GM10847 (cell line): ENCODE data around the gene CANX.

Experiments
- POLR2A ChIP-seq: IDR thresholded peaks from 2 replicates; pipeline ENCODE4 v1.6.1; 2011; ENCODE audit not compliant: insufficient read length; ENCODE audit errors: extremely low read depth

The CANX gene

GRCh38 chr5:179768326-179769085 lies 69.7 kb downstream of the CANX start:
- no peak for TF ChIP-seq POLR2A

- no peak for TF ChIP-seq POLR2A
Observed at GRCh38 chr5:179769271-179769670, 70.5 kb downstream of the CANX start.

GRCh38 chr5:179769796-179770195 lies 71.0 kb downstream of the CANX start:
- TF ChIP-seq POLR2A, result no peak

- TF ChIP-seq POLR2A, result no peak
Observed at GRCh38 chr5:179771311-179771895, 72.6 kb downstream of the CANX start.

DNA sequence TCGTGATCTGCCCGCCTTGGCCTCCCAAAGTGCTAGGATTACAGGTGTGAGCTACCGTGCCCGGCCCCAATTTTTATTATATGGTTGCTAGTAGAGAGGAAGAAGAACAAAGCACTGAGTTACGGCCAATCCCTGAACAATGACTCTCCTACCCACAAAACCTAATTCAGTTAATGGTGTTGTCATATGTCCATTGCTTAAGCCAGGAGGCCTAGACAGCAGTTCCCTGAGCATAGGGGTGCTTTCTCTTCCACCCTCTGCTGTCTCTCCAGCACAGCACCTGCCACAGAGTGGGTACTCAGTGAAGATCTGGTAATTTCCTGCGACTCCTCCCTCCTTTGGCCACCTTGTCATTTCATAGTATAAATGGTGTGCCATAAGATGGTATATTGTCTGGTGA lies 73.6 kb downstream of the CANX start:
- no peak for TF ChIP-seq POLR2A

GRCh38 chr5:179773686-179774040 lies 74.9 kb downstream of the CANX start:
- no peak for TF ChIP-seq POLR2A

- no peak for TF ChIP-seq POLR2A
Observed at GRCh38 chr5:179774442-179774841, 75.7 kb downstream of the CANX start.

DNA sequence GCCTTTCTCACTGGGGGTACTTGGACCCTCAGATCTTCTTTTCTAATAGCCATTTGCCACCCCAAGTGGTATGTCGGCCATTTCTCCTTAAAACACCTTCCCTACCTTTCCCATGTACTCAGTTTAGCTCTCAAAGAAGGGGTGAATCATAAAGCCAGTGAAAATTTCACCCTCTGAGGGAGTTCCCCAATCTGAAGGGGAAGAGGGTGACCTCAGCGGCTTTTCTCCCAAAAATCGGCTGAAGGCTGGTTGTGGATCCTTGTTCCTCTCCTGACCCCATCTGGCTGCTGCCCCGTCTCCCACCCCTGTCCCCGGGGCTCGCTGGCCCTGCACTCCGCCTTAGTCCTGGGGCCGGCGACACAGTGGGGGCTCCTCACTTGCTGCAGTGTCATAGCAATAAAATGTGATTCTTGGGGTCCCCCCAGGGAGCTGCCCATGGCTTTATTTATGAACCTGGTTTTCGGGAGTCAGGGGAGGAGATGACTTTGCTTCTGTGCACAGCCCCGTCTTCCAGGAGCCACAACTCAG lies 77.7 kb downstream of the CANX start:
- TF ChIP-seq POLR2A, result no peak

GRCh38 chr5:179777456-179777855 lies 78.7 kb downstream of the CANX start:
- no peak for TF ChIP-seq POLR2A

DNA sequence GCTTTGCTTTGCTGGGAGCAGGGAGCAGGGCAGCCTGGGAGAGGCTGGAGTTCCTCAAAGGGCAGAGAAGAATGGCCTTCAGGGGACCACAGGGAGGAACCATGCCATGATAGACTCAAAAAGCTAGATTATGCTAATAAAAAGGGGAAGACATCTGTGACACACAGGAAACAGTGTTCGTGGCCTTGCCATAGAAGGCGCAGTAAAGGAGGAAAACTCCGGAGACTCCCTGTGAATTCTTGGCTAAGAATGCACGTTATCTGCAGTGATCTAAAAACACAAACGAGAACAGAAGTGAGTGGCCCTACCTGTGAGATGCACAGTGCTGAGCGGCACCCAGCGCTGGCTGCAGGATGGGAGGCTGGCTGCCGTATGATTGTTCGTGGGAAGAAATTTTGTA lies 79.1 kb downstream of the CANX start:
- no peak for TF ChIP-seq POLR2A

DNA sequence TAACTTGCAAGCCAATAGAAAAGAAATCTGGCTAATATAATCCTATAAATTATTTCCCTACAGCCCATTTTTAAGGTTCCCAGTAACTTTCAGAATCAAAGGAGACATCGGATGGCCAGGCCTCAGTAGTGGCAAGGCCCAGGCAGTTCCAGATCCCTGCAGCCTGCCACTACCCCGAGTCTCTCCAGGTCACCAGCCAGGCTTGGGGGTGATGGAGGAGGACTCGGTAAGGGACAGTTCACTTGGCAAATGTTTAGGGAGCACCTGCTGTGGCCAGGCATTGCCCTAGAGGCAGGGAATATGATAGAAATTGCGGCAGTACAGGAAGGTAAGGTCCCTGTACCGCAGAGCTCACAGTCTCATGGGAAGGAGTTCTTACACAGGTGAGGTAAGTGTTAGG lies 79.8 kb downstream of the CANX start:
- no peak for TF ChIP-seq POLR2A

- TF ChIP-seq POLR2A, result no peak
Observed at GRCh38 chr5:179779826-179780225, 81.1 kb downstream of the CANX start.

DNA sequence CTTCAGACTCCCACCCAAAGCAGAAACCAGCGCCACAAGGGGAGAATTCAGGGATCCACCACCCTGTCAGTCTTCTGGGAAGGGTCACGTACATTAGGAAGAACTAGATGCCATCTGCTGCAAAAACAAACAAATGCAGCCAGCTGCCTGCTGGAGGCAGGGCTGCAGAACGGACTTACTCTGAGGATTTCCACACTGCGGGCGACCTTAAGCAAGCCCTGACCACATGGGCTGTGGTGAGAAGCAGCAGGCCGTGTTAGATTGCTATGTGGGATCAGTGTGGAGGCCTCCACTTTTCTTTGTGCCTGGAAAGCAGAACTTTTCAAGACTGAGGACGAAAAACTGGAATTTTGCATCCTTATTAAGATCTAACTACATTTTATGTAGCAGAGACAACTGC lies 81.6 kb downstream of the CANX start:
- TF ChIP-seq POLR2A, result no peak
